WTC11 (cell line): Measurements from ENCODE around the gene FAM53B. TPM values are rescaled to one million over a fixed set of nuclear protein-coding genes. Genes with fewer than 3 reads are reported as not detected.

Experiments
- ATAC-seq: fragments of 200-7000 bp; cut with Tn5 transposase; 2 replicates; pipeline ENCODE4 v1.10.0; 2021; ENCODE audit warnings: mild to moderate bottlenecking, moderate library complexity
- CTCF ChIA-PET: fragments of 300-600 bp; sonication (Branson Sonifier 250); formaldehyde crosslinking; loops from one replicate; lab custom pipeline; 2021; ENCODE audit warnings: antibody characterized with exemption; lab: Charles Lee
- POLR2A ChIA-PET: fragments of 350-600 bp; sonication (Branson Sonifier 250); formaldehyde crosslinking; loops from one replicate; lab custom pipeline; 2021; ENCODE audit warnings: antibody characterized with exemption; lab: Charles Lee
- DNase-seq: peaks from one replicate; pipeline ENCODE4 v3.0.0; 2021; ENCODE audit warnings: low spot score
- H3K27ac Mint-ChIP-seq: 2 replicates; pipeline ENCODE4 v1.8.0; 2021; ENCODE audit warnings: mixed read lengths
- H3K27me3 Mint-ChIP-seq: 2 replicates; pipeline ENCODE4 v1.8.0; 2021; ENCODE audit warnings: low read depth, mild to moderate bottlenecking, moderate library complexity, mixed read lengths
- H3K36me3 Mint-ChIP-seq: 2 replicates; pipeline ENCODE4 v1.8.0; 2021; ENCODE audit warnings: mixed read lengths
- H3K4me1 Mint-ChIP-seq: 2 replicates; pipeline ENCODE4 v1.8.0; 2022; ENCODE audit warnings: mixed read lengths
- H3K4me3 Mint-ChIP-seq: 2 replicates; pipeline ENCODE4 v1.8.0; 2021; ENCODE audit warnings: mild to moderate bottlenecking, moderate library complexity, mixed read lengths
- H3K9me3 Mint-ChIP-seq: 2 replicates; pipeline ENCODE4 v1.8.0; 2021; ENCODE audit warnings: mixed read lengths
- ATF2 ChIP-seq: sonication (generic); formaldehyde crosslinking; IDR thresholded peaks from 2 replicates; pipeline ENCODE4 v1.8.1; 2022; ENCODE audit warnings: low read depth, missing genetic modification reagents, borderline replicate concordance
- CBFB ChIP-seq: sonication (generic); formaldehyde crosslinking; IDR thresholded peaks from 2 replicates; pipeline ENCODE4 v1.8.1; 2022; ENCODE audit warnings: mild to moderate bottlenecking, low read depth, missing genetic modification reagents
- CREB1 ChIP-seq: sonication (generic); formaldehyde crosslinking; IDR thresholded peaks from 2 replicates; pipeline ENCODE4 v1.8.0; 2023; ENCODE audit warnings: mild to moderate bottlenecking, missing genetic modification reagents
- EMX1 ChIP-seq: fragments of 250-450 bp; sonication (Bioruptor Pico); IDR thresholded peaks from 2 replicates; pipeline ENCODE4 v1.8.0; 2021; ENCODE audit warnings: mild to moderate bottlenecking
- ETV6 ChIP-seq: sonication (generic); formaldehyde crosslinking; IDR thresholded peaks from 2 replicates; pipeline ENCODE4 v1.8.1; 2022; ENCODE audit warnings: mild to moderate bottlenecking, missing genetic modification reagents
- FOXK1 ChIP-seq: sonication (generic); formaldehyde crosslinking; IDR thresholded peaks from 2 replicates; pipeline ENCODE4 v1.8.0; 2022; ENCODE audit warnings: mild to moderate bottlenecking, moderate library complexity, missing genetic modification reagents
- IRF1 ChIP-seq: sonication (generic); formaldehyde crosslinking; IDR thresholded peaks from 2 replicates; pipeline ENCODE4 v1.8.0; 2023; ENCODE audit warnings: missing genetic modification reagents
- PRRX2 ChIP-seq: fragments of 250-450 bp; sonication (Bioruptor Pico); IDR thresholded peaks from 2 replicates; pipeline ENCODE4 v1.8.0; 2021; ENCODE audit warnings: mild to moderate bottlenecking
- RELA ChIP-seq: sonication (generic); formaldehyde crosslinking; IDR thresholded peaks from 2 replicates; pipeline ENCODE4 v1.8.1; 2022; ENCODE audit warnings: missing genetic modification reagents, mild to moderate bottlenecking, borderline replicate concordance
- TCF7 ChIP-seq: sonication (generic); formaldehyde crosslinking; IDR thresholded peaks from 2 replicates; pipeline ENCODE4 v1.8.0; 2022; ENCODE audit warnings: mild to moderate bottlenecking, low read depth, missing genetic modification reagents, moderate library complexity
- TEAD1 ChIP-seq: sonication (generic); formaldehyde crosslinking; IDR thresholded peaks from 2 replicates; pipeline ENCODE4 v1.8.0; 2022; ENCODE audit warnings: mild to moderate bottlenecking, missing genetic modification reagents
- USF1 ChIP-seq: sonication (generic); formaldehyde crosslinking; IDR thresholded peaks from 2 replicates; pipeline ENCODE4 v1.8.0; 2022; ENCODE audit warnings: mild to moderate bottlenecking, missing genetic modification reagents
- ZNF121 ChIP-seq: sonication (generic); formaldehyde crosslinking; IDR thresholded peaks from 2 replicates; pipeline ENCODE4 v1.8.0; 2023; ENCODE audit warnings: missing genetic modification reagents
- ZNF219 ChIP-seq: sonication (generic); formaldehyde crosslinking; IDR thresholded peaks from 2 replicates; pipeline ENCODE4 v1.8.0; 2023; ENCODE audit warnings: missing genetic modification reagents, mild to moderate bottlenecking, borderline replicate concordance
- ZNF281 ChIP-seq: sonication (generic); formaldehyde crosslinking; IDR thresholded peaks from 2 replicates; pipeline ENCODE4 v1.8.0; 2023; ENCODE audit warnings: mild to moderate bottlenecking, missing genetic modification reagents
- ZNF317 ChIP-seq: sonication (generic); formaldehyde crosslinking; IDR thresholded peaks from 2 replicates; pipeline ENCODE4 v1.8.1; 2023; ENCODE audit warnings: low read depth, mild to moderate bottlenecking, moderate library complexity, missing genetic modification reagents, borderline replicate concordance
- ZNF423 ChIP-seq: fragments of 250-450 bp; sonication (Bioruptor Pico); IDR thresholded peaks from 2 replicates; pipeline ENCODE4 v2.1.2; 2022; ENCODE audit warnings: mild to moderate bottlenecking, moderate library complexity
- total RNA-seq: library from RNA; stranded (reverse); gene quantifications from 3 replicates; pipeline ENCODE4 v1.2.3, GENCODE V29; 2021
- TF ChIP-seq, protein P1 (sequence below): fragments of 250-450 bp; sonication (Bioruptor Pico); IDR thresholded peaks from 2 replicates; pipeline ENCODE4 v2.1.2; 2022; ENCODE audit warnings: mild to moderate bottlenecking, moderate library complexity
- TF ChIP-seq, protein P2 (sequence below): sonication (generic); formaldehyde crosslinking; IDR thresholded peaks from 2 replicates; pipeline ENCODE4 v1.8.1; 2023; ENCODE audit warnings: mild to moderate bottlenecking, missing genetic modification reagents, moderate library complexity
- TF ChIP-seq, protein P3 (sequence below): sonication (generic); formaldehyde crosslinking; IDR thresholded peaks from 2 replicates; pipeline ENCODE4 v1.8.1; 2023; ENCODE audit warnings: mild to moderate bottlenecking, missing genetic modification reagents
- TF ChIP-seq, protein P4 (sequence below): fragments of 250-450 bp; sonication (Bioruptor Pico); IDR thresholded peaks from 2 replicates; pipeline ENCODE4 v1.8.0; 2021; ENCODE audit warnings: mild to moderate bottlenecking

FAM53B gene
- total RNA-seq, 1 experiment from 2014 or later = 21.3 TPM

DNA sequence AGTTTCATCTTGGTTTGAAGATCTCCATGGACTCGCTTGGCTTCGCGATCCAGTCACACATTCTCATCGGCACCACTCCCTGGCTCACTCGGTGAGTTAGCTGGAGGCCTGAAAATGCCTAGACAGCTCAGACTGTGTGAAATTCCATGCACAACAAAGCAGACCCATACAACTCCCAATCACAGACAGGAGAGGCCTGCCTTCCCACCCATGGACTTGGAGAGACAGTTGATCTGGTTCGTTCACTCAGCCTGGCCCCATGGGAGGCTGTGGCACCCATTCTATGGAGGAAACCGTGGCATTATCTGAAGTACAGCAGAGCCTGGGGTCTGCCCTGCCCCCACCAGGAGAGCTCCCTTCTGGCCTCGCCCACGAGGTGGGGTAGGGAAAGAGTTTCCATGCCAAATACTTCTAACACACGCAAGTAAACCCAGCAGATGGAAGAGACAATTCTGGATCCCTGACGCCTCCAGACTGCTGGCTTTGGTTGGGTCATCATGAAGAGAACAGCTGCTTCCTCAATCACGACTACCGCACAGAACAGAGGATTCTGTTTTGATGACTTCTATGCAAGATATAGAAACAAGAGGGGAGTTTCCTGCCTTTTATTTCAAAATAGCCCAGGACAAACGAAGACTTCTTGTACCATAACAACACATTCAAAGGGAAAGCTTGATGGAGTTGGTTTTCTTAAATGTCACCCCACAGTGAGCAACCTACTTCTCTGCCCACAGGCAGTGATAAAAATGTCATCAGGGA is 15.9 kb downstream of the FAM53B start (continued):
- TF ChIP-seq, protein P1, sequence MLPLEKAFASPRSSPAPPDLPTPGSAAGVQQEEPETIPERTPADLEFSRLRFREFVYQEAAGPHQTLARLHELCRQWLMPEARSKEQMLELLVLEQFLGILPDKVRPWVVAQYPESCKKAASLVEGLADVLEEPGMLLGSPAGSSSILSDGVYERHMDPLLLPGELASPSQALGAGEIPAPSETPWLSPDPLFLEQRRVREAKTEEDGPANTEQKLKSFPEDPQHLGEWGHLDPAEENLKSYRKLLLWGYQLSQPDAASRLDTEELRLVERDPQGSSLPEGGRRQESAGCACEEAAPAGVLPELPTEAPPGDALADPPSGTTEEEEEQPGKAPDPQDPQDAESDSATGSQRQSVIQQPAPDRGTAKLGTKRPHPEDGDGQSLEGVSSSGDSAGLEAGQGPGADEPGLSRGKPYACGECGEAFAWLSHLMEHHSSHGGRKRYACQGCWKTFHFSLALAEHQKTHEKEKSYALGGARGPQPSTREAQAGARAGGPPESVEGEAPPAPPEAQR (CRISPR knock-in tag) = no peak
- TF ChIP-seq, protein P2, sequence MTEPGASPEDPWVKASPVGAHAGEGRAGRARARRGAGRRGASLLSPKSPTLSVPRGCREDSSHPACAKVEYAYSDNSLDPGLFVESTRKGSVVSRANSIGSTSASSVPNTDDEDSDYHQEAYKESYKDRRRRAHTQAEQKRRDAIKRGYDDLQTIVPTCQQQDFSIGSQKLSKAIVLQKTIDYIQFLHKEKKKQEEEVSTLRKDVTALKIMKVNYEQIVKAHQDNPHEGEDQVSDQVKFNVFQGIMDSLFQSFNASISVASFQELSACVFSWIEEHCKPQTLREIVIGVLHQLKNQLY = no peak
- TF ChIP-seq PRRX2 (CRISPR knock-in tag) (no peak), TEAD1 (no peak), IRF1 (CRISPR knock-in tag) (no peak), ZNF423 (CRISPR knock-in tag) (no peak), ETV6 (no peak)

- Mint-ChIP-seq H3K4me1 (peaks cover 33% of the 10 kb centered on the region), H3K4me3 (no peak overlapping the region), H3K9me3 (no peaks in the 10 kb centered on the region), H3K27me3 (no peaks in the 10 kb centered on the region), H3K36me3 (peaks cover 8% of the 10 kb centered on the region; the same call in 1 of the 2 replicates), H3K27ac (no peak overlapping the region)
- no peak for DNase-seq
- CTCF ChIA-PET = interaction anchor here (1.0 to 2.1 kb wide), 3 partner anchors 8 to 19 kb away, joined by 3 to 7 read pairs (median 4); no protein-coding TSS in a partner anchor
- no peak for ATAC-seq
- no peak for TF ChIP-seq ZNF219 (CRISPR knock-in tag)
- TF ChIP-seq TCF7 (CRISPR knock-in tag) = no peak
- TF ChIP-seq FOXK1 = no peak
- TF ChIP-seq ATF2 (CRISPR knock-in tag) = no peak
- no peak for TF ChIP-seq ZNF281
- TF ChIP-seq, protein P3, sequence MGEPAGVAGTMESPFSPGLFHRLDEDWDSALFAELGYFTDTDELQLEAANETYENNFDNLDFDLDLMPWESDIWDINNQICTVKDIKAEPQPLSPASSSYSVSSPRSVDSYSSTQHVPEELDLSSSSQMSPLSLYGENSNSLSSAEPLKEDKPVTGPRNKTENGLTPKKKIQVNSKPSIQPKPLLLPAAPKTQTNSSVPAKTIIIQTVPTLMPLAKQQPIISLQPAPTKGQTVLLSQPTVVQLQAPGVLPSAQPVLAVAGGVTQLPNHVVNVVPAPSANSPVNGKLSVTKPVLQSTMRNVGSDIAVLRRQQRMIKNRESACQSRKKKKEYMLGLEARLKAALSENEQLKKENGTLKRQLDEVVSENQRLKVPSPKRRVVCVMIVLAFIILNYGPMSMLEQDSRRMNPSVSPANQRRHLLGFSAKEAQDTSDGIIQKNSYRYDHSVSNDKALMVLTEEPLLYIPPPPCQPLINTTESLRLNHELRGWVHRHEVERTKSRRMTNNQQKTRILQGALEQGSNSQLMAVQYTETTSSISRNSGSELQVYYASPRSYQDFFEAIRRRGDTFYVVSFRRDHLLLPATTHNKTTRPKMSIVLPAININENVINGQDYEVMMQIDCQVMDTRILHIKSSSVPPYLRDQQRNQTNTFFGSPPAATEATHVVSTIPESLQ = no peak
- no peak for TF ChIP-seq USF1
- no peak for TF ChIP-seq EMX1 (CRISPR knock-in tag)
- TF ChIP-seq CBFB = no peak
- TF ChIP-seq RELA (CRISPR knock-in tag) = no peak
- no peak for TF ChIP-seq CREB1 (CRISPR knock-in tag)
- no peak for TF ChIP-seq ZNF121 (CRISPR knock-in tag)
- TF ChIP-seq, protein P4, sequence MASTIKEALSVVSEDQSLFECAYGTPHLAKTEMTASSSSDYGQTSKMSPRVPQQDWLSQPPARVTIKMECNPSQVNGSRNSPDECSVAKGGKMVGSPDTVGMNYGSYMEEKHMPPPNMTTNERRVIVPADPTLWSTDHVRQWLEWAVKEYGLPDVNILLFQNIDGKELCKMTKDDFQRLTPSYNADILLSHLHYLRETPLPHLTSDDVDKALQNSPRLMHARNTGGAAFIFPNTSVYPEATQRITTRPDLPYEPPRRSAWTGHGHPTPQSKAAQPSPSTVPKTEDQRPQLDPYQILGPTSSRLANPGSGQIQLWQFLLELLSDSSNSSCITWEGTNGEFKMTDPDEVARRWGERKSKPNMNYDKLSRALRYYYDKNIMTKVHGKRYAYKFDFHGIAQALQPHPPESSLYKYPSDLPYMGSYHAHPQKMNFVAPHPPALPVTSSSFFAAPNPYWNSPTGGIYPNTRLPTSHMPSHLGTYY (CRISPR knock-in tag) = no peak
- no peak for TF ChIP-seq ZNF317 (CRISPR knock-in tag)
- POLR2A ChIA-PET = no interaction called here
These were observed 16.7 kb downstream of the FAM53B start for GRCh38 chr10:124727361-124727960.
